Mesenchymal stem cell (in vitro differentiated cells and primary cell): Measurements from ENCODE around the gene TMEM92.
"Not testable (repeated sequence)": the region's sequence is repeated elsewhere in the genome, so short reads cannot be mapped to it uniquely, and the experiment has no call there.

ENCODE experiments used
- DNase-seq: peaks from one replicate; pipeline ENCODE4 v3.0.0-alpha.2; 2013
- H2AFZ ChIP-seq: one replicate; pipeline ENCODE4 v1.6.1; 2013; ENCODE audit warnings: low read depth, mild to moderate bottlenecking, control low read depth, inconsistent platforms, low read length, moderate library complexity
- H2AK5ac ChIP-seq: 2 replicates; pipeline ENCODE4 v1.6.1; 2013; ENCODE audit warnings: low read length, moderate library complexity, mild to moderate bottlenecking, inconsistent platforms; ENCODE audit not compliant: severe bottlenecking
- H2BK120ac ChIP-seq: one replicate; pipeline ENCODE4 v1.6.1; 2013; ENCODE audit warnings: low read depth, mild to moderate bottlenecking, inconsistent platforms, low read length, moderate library complexity
- H2BK12ac ChIP-seq, 2 experiments: one replicate each; pipeline ENCODE4 v1.6.1; 2013; ENCODE audit warnings: inconsistent platforms in 2 of 2, low read length in 2 of 2, mild to moderate bottlenecking in 2 of 2, moderate library complexity in 2 of 2, control low read depth in 1 of 2
- H2BK15ac ChIP-seq: one replicate; pipeline ENCODE4 v1.6.1; 2013; ENCODE audit warnings: mild to moderate bottlenecking, low read depth, inconsistent platforms; ENCODE audit not compliant: poor library complexity, severe bottlenecking
- H2BK5ac ChIP-seq: 2 replicates; pipeline ENCODE4 v1.6.1; 2013; ENCODE audit warnings: low read depth, mild to moderate bottlenecking, low read length, control low read depth, inconsistent platforms; ENCODE audit not compliant: poor library complexity, severe bottlenecking
- H3K14ac ChIP-seq, 2 experiments: one replicate each; pipeline ENCODE4 v1.6.1; 2013; ENCODE audit warnings: inconsistent platforms in 2 of 2, low read length in 2 of 2, control low read depth in 1 of 2, mild to moderate bottlenecking in 1 of 2, moderate library complexity in 1 of 2
- H3K18ac ChIP-seq, 2 experiments: one replicate each; pipeline ENCODE4 v1.6.1; 2013; ENCODE audit warnings: inconsistent platforms in 2 of 2, low read length in 2 of 2, control low read depth in 1 of 2, low read depth in 1 of 2, mild to moderate bottlenecking in 1 of 2
- H3K23ac ChIP-seq, 2 experiments: one replicate each; pipeline ENCODE4 v1.6.1; 2013; ENCODE audit warnings: inconsistent platforms in 2 of 2, low read length in 2 of 2, mild to moderate bottlenecking in 2 of 2, moderate library complexity in 2 of 2, control low read depth in 1 of 2
- H3K27ac ChIP-seq: 2 replicates; pipeline ENCODE4 v1.5.1; 2013; ENCODE audit warnings: mild to moderate bottlenecking, moderate library complexity, low read length, control low read depth, inconsistent platforms; ENCODE audit not compliant: poor library complexity, severe bottlenecking
- H3K27me3 ChIP-seq, 2 experiments: 2 replicates each; pipeline versions ENCODE4 v1.6.1 to v1.7.0; 2013; ENCODE audit warnings: low read length in 2 of 2, mild to moderate bottlenecking in 2 of 2, moderate library complexity in 2 of 2, control low read depth in 1 of 2, inconsistent platforms in 1 of 2; ENCODE audit not compliant: control insufficient read depth in 1 of 2, insufficient read depth in 1 of 2
- H3K36me3 ChIP-seq, 2 experiments: 2 replicates each; pipeline versions ENCODE4 v1.6.1 to v1.7.0; 2013; ENCODE audit warnings: low read length in 2 of 2, control low read depth in 1 of 2, inconsistent platforms in 1 of 2, low read depth in 1 of 2, mild to moderate bottlenecking in 1 of 2; ENCODE audit not compliant: insufficient read depth in 2 of 2, control insufficient read depth in 1 of 2
- H3K4ac ChIP-seq, 2 experiments: one replicate each; pipeline ENCODE4 v1.6.1; 2013; ENCODE audit warnings: inconsistent platforms in 2 of 2, low read length in 2 of 2, mild to moderate bottlenecking in 2 of 2, moderate library complexity in 2 of 2, control low read depth in 1 of 2, low read depth in 1 of 2
- H3K4me1 ChIP-seq: 2 replicates; pipeline ENCODE4 v1.6.1; 2013; ENCODE audit warnings: low read depth, low read length, control low read depth; ENCODE audit not compliant: control insufficient read depth, insufficient read depth
- H3K4me2 ChIP-seq: 2 replicates; pipeline ENCODE4 v1.6.1; 2013; ENCODE audit warnings: low read length, mild to moderate bottlenecking, inconsistent platforms; ENCODE audit not compliant: poor library complexity, severe bottlenecking
- H3K4me3 ChIP-seq, 2 experiments: 2 replicates each; pipeline versions ENCODE4 v1.5.1 to v1.7.0; 2013; ENCODE audit warnings: low read length in 2 of 2, mild to moderate bottlenecking in 2 of 2, control low read depth in 1 of 2, low read depth in 1 of 2; ENCODE audit not compliant: insufficient read depth in 1 of 2
- H3K79me1 ChIP-seq: replicated peaks from 2 replicates; pipeline ENCODE4 v1.6.1; 2013; ENCODE audit warnings: mild to moderate bottlenecking, control low read depth, low read length, inconsistent platforms; ENCODE audit not compliant: poor library complexity, severe bottlenecking
- H3K9ac ChIP-seq: 2 replicates; pipeline ENCODE4 v1.7.0; 2013; ENCODE audit warnings: mild to moderate bottlenecking, low read length, moderate library complexity
- H3K9me3 ChIP-seq: 2 replicates; pipeline ENCODE4 v1.7.0; 2013; ENCODE audit warnings: mild to moderate bottlenecking, low read length; ENCODE audit not compliant: control insufficient read depth
- H4K8ac ChIP-seq: one replicate; pipeline ENCODE4 v1.6.1; 2013; ENCODE audit warnings: inconsistent platforms, mild to moderate bottlenecking, low read length, moderate library complexity
- H4K91ac ChIP-seq: one replicate; pipeline ENCODE4 v1.6.1; 2013; ENCODE audit warnings: mild to moderate bottlenecking, low read length, inconsistent platforms
- WGBS: methylation state at CpG from one replicate; pipeline ENCODE4 v1.1.7; 2013; ENCODE audit warnings: mixed read lengths; 5-methylcytosine and 5-hydroxymethylcytosine counted together

The TMEM92 gene

DNA sequence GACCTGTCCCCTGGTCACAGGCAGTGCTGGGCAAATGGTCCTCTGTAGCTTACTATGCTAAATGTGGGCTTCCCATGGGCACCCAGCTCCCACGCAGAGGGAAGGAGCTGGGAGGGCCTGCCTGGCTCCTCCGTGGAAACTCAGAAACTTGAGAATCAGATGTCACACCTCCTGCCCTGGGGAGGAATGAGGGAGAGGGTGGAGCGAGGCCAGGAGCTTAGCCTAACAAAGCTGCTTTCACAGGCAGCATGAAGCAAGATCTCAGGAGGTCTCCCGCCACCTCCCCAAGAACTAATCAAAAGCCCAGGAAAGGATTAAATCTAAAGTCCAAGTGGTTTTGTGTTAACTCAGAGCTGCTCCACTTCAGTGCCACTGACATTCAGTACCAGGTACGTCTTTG is 38.0 kb downstream of the TMEM92 start:
- 62% methylated on average over 5 of the region's 5 CpGs for WGBS
- no peak overlapping the region for H2BK15ac ChIP-seq

GRCh38 chr17:50314456-50315011 is 40.3 kb downstream of the TMEM92 start:
- Histone ChIP-seq H3K9ac (no peak overlapping the region), H3K14ac (peak overlapping the region in 1 of 2 experiments; percentile 64), H3K27ac (no peak overlapping the region), H3K23ac (no peak overlapping the region), H3K79me1 (no peaks in the 10 kb centered on the region), H3K4me1 (peaks cover 14% of the 10 kb centered on the region), H4K8ac (no peak overlapping the region), H2BK12ac (no peak overlapping the region), H2BK120ac (no peak overlapping the region), H3K4ac (no peak overlapping the region), H3K4me3 (no peak overlapping the region), H3K18ac (no peak overlapping the region), H4K91ac (no peak overlapping the region), H2AK5ac (no peak overlapping the region), H3K4me2 (no peak overlapping the region), H3K36me3 (no peaks in the 10 kb centered on the region), H2AFZ (no peak overlapping the region), H2BK15ac (no peak overlapping the region), H3K9me3 (no peaks in the 10 kb centered on the region), H2BK5ac (peak overlapping the region; percentile 20), H3K27me3 (peaks cover 14 to 36% of the 10 kb centered on the region in 2 experiments)
- DNase-seq, result no peak
- WGBS, result 93% methylated on average over 5 of the region's 6 CpGs

More for the DNA sequence above, 38.0 kb downstream of the TMEM92 start:
- no peak overlapping the region for H3K9ac ChIP-seq
- no peak overlapping the region for H3K18ac ChIP-seq
- no peak overlapping the region for H3K4me2 ChIP-seq
- no peak overlapping the region for H2BK120ac ChIP-seq
- H3K23ac ChIP-seq, result no peak overlapping the region
- H3K14ac ChIP-seq, result no peak overlapping the region
- no peak overlapping the region for H3K27ac ChIP-seq
- no peak overlapping the region for H4K91ac ChIP-seq
- H2BK5ac ChIP-seq, result no peak overlapping the region
- no peak overlapping the region for H4K8ac ChIP-seq
- DNase-seq, result no peak
- peaks cover 10% of the 10 kb centered on the region for H3K4me1 ChIP-seq
- no peak overlapping the region for H3K4ac ChIP-seq
- no peaks in the 10 kb centered on the region for H3K79me1 ChIP-seq
- H2BK12ac ChIP-seq, result no peak overlapping the region
- H3K4me3 ChIP-seq, result no peak overlapping the region
- no peak overlapping the region for H2AK5ac ChIP-seq
- peaks cover 14 to 36% of the 10 kb centered on the region in 2 experiments for H3K27me3 ChIP-seq
- H3K9me3 ChIP-seq, result no peaks in the 10 kb centered on the region
- no peaks in the 10 kb centered on the region for H3K36me3 ChIP-seq
- H2AFZ ChIP-seq, result no peak overlapping the region

- Histone ChIP-seq H3K4me2 (peak overlapping the region; percentile 21), H2BK12ac (no peak overlapping the region), H4K8ac (no peak overlapping the region), H2BK120ac (no peak overlapping the region), H3K18ac (no peak overlapping the region), H2AK5ac (no peak overlapping the region), H2AFZ (no peak overlapping the region), H2BK15ac (no peak overlapping the region), H3K4me1 (peaks cover 13% of the 10 kb centered on the region), H3K27me3 (peaks cover 6 to 32% of the 10 kb centered on the region in 2 experiments), H3K27ac (peak overlapping the region; percentile 81), H3K4me3 (no peak overlapping the region), H3K9me3 (no peaks in the 10 kb centered on the region), H3K36me3 (no peaks in the 10 kb centered on the region), H3K4ac (no peak overlapping the region), H2BK5ac (peak overlapping the region; percentile 36), H3K14ac (no peak overlapping the region), H3K79me1 (no peaks in the 10 kb centered on the region), H4K91ac (no peak overlapping the region), H3K23ac (no peak overlapping the region), H3K9ac (no peak overlapping the region)
- DNase-seq, result no peak
- no CpG with 5 or more reads among the region's 3 CpGs for WGBS
Observed at GRCh38 chr17:50316016-50316587, 41.8 kb downstream of the TMEM92 start.

DNA sequence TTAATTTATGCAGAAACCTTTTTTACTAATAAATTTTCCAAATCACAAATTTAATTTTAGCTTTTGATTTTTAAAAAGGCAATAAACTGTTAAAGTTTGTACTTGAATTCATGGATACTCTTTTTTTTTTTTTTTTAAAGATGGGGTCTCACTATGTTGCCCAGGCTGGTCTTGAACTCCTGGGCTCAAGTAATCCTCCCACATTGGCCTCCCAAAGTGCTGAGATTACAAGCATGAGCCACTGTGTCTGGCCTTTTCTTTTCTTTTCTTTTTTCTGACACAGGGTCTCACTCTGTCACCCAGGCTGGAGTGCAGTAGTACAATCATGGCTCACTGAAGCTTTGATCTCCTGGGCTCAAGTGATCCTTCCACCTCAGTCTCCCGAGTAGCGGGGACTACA is 42.4 kb downstream of the TMEM92 start:
- H2BK12ac ChIP-seq, H2AFZ ChIP-seq, H3K18ac ChIP-seq, H3K9ac ChIP-seq, H4K91ac ChIP-seq, H2AK5ac ChIP-seq, DNase-seq, H3K4ac ChIP-seq, H3K36me3 ChIP-seq, H2BK120ac ChIP-seq, H3K23ac ChIP-seq, H4K8ac ChIP-seq, H2BK5ac ChIP-seq, H3K27ac ChIP-seq, H3K4me2 ChIP-seq, H2BK15ac ChIP-seq, H3K79me1 ChIP-seq, H3K4me3 ChIP-seq, H3K9me3 ChIP-seq, H3K14ac ChIP-seq: not testable (repeated sequence)
- 100% methylated on average over 2 of the region's 2 CpGs for WGBS
- Histone ChIP-seq H3K4me1 (peaks cover 16% of the 10 kb centered on the region), H3K27me3 (peaks cover 1 to 27% of the 10 kb centered on the region in 2 experiments)
